Measurements from ENCODE around the gene ZBTB39.

- no peak for TF ChIP-seq GATA2 (IDR thresholded peaks at IDR 0.05; ENCODE audit: low read depth, low read length)
- TF ChIP-seq GATA3 (IDR thresholded peaks at IDR 0.05; ENCODE audit: low read depth, low read length), result no peak
Observed at GRCh38 chr12:57019983-57020719, 13.8 kb upstream of the ZBTB39 start.

Data from SH-SY5Y (cell line).